ENCODE data around the gene KIF5A.
"Not testable (repeated sequence)": the region's sequence is repeated elsewhere in the genome, so short reads cannot be mapped to it uniquely, and the experiment has no call there.

The KIF5A gene

DNA sequence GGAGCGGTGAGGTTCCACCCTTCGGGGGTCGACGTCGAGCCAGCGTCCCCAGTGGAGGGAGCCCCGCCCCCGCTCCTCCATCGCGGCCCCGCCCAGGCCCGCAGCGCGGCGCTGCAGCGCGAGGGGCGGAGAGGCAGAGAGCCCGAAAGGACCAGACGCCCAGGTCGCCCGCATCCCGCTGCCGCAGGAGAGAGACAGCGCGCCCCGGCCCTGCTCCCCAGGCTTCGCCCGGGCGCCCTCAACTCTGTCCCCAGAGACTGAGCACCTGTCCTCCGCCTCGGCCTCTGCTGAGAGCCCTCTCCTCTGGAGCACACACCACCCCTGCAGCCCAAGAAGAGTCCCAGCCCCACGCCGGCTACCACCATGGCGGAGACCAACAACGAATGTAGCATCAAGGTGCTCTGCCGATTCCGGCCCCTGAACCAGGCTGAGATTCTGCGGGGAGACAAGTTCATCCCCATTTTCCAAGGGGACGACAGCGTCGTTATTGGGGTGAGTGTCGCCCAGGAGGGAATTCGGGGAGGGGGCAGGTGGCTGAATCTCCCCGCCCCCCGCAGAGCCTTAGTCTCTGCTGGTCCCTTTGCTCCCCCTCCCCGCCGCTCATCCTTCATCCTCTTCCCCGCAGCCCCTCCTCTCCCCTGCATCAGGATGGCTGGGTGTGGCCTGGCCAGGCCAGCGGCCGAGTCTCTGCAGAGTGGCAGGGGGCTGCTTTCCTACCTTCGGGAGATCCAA, at the start of gene KIF5A:
TSS of gene KIF5A (plus strand) at position 136 of the 732 bp plus-strand sequence. CDS start at position 364, 228 bp downstream.
- DNase-seq, result peak; percentile 54

DNA sequence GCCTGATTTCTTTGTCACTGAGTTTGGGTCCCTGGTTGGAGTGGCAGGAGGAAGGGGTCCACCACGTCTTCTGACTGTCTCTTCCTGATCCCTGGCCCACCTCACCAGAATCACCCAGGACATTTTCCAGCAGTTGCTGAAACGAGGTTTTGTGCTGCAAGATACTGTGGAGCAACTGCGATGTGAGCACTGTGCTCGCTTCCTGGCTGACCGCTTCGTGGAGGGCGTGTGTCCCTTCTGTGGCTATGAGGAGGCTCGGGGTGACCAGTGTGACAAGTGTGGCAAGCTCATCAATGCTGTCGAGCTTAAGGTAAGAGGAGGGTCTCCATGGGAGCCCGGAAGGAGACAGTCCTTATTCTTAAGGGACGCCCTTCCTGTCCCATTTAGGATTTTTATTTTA, 49.6 kb upstream of the KIF5A start:
- no peak for DNase-seq

DNA sequence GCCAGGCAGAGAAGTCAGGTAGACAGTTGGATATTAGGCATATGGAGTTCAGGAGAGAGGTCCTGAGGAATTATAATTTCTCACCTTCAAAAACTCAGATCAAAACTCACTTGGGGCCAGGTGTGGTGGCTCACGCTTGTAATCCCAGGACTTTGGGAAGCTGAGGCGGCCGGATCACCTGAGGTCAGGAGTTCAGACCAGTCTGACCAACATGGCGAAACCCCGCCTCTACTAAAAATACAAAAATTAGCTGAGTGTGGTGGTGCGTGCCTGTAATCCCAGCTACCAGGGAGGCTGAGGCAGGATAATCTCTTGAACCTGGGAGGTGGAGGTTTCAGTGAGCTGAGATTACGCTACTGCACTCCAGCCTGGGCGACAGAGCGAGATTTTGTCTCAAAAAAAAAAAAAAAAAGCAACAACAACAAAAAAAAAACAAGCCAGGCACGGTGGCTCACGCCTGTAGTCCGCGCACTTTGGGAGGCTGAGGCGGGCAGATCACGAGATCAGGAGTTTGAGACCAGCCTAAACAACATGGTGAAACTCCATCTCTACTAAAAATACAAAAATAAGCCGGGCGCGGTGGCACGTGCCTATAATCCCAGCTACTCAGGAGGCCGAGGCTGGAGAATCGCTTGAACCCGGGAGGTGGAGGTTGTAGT, 47.4 kb upstream of the KIF5A start:
- DNase-seq, result not testable (repeated sequence)

DNA sequence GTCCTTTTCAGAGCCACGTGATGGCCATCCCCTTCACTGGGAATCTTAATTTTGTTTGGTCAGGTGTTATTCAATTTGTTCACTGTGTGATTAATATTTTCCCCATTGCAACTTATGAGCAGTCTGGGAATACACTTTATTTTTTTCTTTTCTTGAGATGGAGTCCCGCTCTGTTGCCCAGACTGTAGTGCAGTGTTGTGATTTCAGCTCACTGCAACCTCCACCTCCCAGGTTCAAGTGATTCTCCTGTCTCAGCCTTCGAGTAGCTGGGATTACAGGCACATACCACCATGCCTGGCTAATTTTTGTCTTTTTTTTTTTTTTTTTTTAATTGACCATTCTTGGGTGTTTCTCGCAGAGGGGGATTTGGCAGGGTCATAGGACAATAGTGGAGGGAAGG, 43.3 kb upstream of the KIF5A start:
- not testable (repeated sequence) for DNase-seq

DNA sequence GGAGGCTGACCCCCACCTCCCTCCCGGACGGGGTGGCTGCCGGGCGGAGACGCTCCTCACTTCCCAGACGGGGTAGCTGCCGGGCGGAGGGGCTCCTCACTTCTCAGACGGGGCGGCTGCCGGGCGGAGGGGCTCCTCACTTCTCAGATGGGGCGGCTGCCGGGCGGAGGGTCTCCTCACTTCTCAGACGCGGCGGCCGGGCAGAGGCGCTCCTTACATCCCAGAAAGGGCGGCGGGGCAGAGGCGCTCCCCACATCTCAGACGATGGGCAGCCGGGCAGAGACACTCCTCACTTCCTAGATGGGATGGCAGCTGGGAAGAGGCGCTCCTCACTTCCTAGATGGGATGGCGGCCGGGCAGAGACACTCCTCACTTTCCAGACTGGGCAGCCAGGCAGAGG, 42.0 kb upstream of the KIF5A start:
- not testable (repeated sequence) for DNase-seq

DNA sequence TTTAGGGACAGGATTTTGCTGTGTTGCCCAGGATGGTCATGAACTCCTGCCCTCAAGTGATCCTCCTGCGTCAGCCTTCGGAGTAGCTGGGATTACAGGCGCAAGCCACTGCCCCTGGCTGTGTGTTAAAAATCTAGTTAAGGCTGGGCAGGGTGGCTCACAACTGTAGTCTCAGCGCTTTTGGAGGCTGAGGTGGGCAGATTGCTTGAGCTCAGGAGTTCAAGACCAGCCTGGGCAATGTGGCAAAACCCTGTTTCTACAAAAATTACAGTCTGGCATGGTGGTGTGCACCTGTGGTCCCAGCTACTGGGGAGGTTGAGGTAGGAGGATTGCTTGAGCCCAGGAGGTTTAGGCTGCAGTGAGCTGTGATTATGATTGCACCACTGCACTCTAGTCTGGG, 38.7 kb upstream of the KIF5A start:
- no peak for DNase-seq

DNA sequence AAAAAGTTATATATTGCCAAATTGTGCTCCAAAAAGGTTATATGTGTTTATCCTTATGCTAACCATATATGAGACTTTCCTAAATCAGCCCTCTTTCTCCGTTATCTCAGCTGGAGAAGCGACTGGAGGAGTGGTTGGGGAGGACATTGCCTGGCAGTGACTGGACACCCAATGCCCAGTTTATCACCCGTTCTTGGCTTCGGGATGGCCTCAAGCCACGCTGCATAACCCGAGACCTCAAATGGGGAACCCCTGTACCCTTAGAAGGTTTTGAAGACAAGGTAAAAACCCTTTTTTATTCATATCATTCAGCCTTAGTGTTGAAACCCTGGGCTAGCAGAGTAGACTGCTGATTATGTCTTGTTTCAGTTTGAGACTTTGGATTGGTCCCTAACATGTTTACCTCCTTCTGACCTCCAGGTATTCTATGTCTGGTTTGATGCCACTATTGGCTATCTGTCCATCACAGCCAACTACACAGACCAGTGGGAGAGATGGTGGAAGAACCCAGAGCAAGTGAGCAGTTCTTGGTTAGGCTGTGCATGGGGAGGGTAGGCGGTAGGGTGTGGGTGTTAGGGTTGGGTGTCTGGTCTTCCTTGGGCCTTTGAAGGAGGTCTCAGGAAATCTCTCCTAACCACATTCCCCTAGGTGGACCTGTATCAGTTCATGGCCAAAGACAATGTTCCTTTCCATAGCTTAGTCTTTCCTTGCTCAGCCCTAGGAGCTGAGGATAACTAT, 38.1 kb upstream of the KIF5A start:
- no peak for DNase-seq

DNA sequence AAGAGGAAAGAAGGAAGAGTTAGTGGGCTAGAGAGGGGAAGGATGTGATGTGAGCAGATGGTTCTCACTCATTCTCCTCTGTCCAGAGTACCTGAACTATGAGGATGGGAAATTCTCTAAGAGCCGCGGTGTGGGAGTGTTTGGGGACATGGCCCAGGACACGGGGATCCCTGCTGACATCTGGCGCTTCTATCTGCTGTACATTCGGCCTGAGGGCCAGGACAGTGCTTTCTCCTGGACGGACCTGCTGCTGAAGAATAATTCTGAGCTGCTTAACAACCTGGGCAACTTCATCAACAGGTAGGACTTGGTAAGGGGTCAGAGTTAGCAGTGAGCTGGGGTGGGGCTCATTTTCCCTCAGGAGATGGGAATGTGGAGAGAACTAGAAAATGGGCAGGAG, 37.2 kb upstream of the KIF5A start:
- DNase-seq, result no peak

DNA sequence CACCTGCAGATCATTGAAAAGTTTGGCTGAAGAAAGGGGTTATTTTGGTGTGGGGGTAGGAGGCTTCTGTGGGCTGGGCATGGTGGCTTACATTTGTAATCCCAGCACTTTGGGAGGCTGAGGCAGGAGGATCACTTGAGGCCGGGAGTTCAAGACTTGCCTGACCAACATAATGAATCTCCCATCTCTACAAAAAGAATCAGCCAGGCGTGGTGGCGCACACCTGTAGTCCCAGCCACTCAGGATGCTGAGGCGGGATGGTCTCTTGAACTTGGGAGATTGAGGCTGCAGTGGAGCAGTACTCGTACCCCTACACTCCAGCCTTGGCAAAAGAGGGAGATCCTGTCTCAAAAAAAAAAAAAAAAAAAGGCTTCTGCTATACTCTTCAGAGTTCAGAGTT, 36.6 kb upstream of the KIF5A start:
- no peak for DNase-seq

DNA sequence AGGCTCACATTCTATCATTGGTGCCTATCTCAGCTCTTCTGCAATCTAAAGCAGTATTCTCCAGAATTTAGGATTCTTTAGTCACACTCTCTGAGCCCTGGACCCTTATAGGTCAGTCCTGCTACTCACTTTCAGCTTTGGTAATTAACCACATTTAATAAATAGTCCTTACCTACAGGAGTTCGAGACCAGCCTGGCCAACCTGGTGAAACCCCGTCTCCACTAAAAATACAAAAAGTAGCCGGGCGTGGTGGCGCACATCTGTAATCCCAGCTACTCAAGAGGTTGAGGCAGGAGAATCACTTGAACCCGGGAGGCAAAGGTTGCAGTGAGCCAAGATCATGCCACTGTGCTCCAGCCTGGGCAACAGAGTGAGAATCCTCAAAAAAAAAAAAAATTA, 36.2 kb upstream of the KIF5A start:
- DNase-seq, result not testable (repeated sequence)

DNA sequence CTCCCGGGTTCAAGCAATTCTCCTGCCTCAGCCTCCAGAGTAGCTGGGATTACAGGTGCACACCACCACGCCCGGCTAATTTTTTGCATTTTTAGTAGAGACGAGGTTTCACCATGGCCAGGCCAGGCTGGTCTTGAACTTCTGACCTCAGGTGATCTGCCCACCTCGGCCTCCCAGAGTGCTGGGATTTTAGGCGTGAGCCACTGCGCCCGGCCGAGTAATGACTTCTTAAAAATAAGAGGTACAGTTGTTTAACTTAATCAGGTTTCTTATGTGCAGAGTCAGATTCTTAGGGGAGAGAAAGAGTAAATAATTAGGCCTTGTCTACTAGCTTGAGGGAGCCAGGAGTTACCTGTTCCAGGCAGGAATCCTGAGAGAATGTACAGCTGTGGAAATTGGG, 35.6 kb upstream of the KIF5A start:
- DNase-seq, result not testable (repeated sequence)

DNA sequence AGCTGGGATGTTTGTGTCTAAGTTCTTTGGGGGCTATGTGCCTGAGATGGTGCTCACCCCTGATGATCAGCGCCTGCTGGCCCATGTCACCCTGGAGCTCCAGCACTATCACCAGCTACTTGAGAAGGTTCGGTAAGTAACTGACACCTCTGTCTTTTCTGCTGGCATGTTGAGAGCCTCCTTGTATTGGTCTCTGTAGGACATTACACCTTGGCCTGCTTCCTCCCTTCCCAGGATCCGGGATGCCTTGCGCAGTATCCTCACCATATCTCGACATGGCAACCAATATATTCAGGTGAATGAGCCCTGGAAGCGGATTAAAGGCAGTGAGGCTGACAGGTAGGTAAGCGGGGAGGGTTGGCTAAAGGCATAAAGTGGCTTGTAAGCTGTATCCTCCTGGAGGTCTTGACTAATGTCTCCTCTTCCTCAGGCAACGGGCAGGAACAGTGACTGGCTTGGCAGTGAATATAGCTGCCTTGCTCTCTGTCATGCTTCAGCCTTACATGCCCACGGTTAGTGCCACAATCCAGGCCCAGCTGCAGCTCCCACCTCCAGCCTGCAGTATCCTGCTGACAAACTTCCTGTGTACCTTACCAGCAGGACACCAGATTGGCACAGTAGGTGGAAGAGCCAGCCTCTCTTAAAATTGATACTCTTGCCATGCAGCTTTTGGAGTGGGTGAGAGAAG, 35.0 kb upstream of the KIF5A start:
- DNase-seq, result no peak

DNA sequence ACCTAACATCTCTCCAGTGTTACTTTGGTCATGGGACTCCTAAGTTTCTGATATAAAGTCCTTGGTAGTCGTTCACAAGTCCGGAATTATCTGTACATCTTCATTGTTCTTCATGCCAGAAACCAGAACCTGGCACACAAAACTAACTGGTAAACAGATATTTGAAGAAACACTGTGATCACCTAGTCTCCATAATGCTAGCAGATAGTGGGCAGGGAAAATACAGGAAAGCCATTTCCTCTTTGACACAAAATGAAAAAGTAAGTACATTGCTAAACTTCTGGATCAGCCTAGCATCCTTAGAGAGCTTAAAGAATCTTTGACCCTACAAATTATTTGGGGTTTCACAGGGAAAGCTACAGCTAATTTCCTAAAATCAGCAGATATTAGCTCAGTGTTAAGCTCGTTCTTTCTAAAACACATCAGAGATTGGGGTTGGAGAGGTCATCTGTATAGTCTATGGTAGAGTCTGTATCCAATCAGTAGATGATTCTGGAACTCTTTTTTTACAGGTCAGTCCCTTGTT, 34.4 kb upstream of the KIF5A start:
- DNase-seq, result no peak

DNA sequence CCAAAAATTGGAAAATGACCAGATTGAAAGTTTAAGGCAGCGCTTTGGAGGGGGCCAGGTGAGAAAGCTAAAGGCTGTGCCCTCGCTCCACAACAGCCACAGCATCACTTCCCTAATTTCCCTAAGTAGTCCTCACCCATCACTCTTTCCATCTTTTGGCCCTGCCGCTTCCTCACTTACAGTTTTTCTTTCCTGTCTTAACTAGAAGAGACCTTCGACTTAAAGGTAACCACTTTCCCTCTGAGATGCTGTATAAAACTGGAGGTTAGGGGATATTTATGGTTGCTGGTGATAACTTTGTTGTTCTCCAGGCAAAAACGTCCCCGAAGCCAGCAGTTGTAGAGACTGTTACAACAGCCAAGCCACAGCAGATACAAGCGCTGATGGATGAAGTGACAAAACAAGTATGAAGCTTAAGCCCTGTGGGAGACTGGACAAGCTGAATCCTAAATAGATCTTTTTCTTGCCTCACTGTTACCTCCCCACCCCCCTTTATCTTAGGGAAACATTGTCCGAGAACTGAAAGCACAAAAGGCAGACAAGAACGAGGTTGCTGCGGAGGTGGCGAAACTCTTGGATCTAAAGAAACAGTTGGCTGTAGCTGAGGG, 33.8 kb upstream of the KIF5A start:
- no peak for DNase-seq

DNA sequence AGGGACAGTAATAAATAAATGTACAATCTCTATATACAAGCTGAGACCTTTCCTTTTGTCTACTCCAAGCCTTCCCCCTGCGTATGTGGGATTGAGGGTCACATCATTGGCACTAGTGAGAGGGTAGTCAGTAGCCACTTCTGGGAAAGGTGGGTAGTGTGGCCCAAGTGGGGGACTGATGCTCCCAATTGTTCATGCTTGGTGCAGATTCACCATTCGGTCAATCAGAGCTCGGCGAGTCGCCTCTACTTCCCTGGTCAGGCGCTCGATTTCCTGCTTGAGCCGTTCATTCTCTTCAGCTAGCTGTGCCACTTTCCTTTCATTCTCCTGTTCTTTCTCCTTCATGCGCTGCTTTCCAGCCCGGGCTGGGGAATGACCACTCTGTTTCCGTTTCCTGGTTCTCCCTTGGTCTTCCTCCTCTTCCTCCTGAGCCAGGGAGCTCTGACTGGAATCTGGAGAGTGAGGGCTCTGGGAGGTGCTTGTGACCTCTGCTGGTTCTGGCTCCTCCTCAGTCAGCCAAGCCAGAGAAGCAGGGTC, 33.2 kb upstream of the KIF5A start:
- no peak for DNase-seq

DNA sequence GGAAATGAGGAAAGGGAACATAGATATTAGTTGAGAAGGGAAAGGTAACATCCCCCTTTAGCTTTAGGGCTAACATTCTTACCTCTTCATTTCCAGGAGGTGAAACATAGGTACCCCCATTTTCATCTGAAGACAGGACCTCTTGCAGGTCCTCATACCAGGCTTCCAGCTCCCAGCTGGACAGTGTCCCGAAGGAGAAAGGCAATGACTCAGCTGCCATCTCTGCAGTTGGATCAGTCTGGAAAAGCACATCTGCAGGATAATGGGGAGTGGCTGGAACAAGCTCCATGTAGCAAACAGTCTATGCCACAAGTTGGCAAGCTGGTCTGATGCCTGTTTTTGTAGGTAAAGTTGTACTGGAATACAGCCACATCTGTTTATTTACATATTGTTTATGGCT, 32.7 kb upstream of the KIF5A start:
- no peak for DNase-seq

DNA sequence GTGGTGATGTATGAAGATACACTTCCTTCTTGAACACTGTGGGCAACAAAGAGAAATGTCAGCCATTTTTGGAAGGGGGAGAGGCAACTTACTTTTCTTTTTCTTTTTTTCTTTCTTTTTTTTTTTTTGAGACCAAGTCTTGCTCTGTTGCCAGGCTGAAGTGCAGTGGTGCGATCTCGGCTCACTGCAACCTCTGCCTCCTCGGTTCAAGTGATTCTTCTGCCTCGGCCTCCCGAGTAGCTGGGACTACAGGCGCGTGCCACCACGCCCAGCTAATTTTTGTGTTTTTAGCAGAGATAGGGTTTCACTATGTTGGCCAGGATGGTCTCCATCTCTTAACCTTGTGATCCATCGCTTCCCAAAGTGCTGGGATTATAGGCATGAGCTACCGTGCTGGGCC, 32.1 kb upstream of the KIF5A start:
- not testable (repeated sequence) for DNase-seq

DNA sequence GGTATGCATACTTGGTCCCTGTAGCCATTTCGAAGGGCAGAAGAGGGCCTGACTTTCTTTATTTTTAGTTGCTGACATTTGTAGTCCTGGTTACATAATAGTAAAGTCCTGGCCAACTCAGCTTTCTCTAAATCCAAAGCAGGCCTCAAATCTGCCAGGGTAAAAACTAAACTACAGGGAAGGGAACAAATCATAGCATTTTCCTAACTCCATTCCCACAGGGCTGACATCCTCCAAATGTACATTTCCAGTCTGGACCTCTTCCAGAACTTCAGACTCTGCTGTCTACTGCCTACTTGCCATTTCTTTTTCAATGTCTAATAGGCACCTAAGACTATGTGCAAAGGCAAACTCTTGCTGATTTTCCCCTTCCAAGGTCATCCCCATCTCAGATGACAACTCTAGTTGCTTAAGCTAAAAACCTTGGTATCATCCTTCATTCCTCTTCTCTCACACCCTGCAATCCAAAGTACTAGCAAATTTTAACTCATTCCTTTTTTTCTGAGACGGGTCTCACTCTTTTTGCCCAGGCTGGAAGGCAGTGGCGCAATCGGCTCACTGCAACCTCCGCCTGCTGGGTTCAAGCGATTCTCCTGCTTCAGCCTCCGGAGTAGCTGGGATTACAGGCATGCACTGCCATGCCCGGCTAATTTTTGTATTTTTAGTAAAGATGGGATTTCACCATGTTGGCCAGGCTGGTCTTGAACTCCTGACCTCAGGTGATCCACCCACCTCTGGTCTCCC, 31.5 kb upstream of the KIF5A start:
- DNase-seq, result no peak

DNA sequence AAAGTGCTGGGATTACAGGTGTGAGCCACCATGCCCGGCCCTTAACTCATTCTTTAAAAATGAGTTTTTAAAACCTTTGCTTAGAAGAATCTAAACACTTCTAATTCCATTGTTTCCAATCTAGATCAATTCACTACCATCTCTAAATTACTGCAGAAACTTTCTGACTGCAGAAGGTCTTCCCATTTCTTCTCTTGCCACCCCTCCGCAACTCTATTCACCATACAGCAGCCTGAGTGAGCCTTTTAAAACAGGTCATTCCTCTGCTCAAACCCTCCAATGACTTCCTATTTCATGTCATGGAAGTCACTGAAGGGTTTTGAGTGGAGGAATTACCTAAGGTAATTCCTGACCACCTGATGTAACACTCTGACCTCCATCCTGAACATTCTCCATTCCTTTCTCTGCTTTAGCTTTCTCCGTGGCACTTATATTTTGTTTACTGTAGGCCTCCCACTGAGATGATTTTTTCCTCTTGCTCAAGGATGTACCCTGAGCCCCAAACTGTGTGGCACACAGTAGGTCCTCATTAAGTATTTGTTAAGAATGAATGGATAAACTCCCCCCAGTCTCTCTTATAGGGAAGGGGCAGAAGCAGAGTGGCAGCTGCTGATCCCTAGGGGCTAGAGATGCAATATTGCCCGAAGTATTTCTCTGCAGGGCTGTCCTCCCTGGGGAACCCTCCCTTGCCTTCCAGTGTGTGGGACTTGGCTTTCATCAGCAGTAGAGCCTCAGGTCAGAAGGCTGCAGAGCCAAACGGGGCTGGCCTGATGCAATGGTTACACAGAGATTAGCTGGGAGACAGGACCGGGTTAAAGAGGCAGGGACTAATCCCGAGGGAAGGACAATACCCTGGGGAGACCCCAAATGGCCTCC, 30.7 kb upstream of the KIF5A start:
- no peak for DNase-seq

DNA sequence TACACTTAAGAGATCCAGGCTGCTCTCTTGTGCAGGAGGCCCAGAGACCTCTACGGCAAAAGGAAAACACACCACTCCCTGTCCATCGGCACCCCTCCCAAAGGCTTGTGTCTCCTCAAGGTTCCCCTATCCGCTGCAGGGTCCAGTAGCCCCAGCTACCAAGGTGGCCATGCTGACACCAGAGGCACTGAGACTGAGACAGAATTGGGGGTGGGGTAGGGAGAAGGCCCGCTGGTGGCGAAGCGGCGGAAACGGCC, 30.1 kb upstream of the KIF5A start:
- DNase-seq, result no peak

Measured in stimulated activated CD4-positive, alpha-beta T cell treated with anti-CD3 and anti-CD28 coated beads, Interleukin-12 subunit alpha, Interleukin-12 subunit beta, amount 100 ng/mL, for 4 hours (primary cell).